T follicular helper cell (primary cell): ENCODE results near the gene HELZ2.

Source experiments
- DNase-seq: peaks from one replicate; pipeline ENCODE4 v3.0.0-alpha.2; 2020; ENCODE audit warnings: low read depth

Gene HELZ2

DNA sequence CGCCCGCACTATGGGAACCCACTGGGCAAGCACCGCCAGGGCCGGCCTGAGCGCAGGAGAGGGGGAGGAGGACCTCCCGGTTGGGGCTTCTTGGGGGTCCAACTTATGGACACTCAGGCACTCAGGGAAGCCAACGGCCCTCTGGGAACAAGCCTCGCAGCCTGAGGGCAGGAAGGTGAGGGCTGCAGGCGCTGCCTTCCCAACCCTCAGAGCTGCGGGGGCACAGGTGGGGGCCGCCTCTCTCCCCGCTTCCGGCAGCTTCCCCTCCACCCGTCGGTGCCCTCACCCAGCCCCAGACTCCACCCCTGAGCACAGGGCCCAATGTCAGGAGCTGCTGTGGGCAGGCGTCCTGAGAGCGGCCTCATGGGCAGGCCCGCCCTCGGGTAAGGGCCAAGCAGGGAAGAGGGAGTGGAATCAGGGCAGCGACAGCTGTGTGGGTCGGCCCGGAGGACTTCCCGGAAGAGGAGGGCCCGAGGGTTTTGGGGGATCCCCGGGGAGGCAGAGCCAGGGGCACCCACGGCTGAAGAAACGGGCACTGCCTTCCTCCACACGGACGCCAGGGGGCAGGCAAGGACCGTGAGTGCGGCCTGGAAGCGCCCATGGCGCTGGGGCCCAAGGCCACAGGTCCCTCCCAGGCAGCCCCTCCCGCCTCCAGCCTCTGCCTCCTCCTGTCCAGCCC is 36.4 kb downstream of the HELZ2 start:
- peak; percentile 83 for DNase-seq

DNA sequence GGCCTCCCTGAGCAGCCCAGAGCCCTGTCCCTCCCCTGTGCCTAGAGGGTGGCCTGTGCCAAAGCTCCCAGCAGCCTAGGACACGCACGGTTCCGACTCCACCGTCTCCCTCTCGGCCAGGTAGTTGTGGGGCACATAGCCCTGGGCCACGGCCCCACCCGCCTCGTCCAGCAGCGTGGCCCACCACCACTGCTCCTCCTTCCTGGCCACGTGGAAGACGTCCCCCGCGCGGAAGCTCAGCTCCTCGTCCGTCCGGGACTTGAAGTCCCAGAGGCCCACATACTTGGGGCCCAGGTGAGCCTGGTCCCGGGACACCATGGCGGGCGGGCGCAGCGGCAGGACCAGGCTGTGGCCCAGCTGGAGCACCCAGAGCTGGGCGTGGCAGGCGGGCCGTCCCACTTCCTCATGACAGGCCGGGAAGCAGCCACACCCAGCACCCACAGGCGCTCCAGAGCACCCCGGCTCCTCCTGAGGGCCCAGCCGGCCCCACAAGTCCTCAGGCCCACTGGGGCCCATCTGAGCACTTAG is 37.0 kb downstream of the HELZ2 start, which contains the start of gene PTK6:
Gene PTK6, minus strand, starts transcription at position 380 of the 528 bp plus-strand sequence. Its CDS starts 62 bp downstream, at position 318.
- DNase-seq = no peak

DNA sequence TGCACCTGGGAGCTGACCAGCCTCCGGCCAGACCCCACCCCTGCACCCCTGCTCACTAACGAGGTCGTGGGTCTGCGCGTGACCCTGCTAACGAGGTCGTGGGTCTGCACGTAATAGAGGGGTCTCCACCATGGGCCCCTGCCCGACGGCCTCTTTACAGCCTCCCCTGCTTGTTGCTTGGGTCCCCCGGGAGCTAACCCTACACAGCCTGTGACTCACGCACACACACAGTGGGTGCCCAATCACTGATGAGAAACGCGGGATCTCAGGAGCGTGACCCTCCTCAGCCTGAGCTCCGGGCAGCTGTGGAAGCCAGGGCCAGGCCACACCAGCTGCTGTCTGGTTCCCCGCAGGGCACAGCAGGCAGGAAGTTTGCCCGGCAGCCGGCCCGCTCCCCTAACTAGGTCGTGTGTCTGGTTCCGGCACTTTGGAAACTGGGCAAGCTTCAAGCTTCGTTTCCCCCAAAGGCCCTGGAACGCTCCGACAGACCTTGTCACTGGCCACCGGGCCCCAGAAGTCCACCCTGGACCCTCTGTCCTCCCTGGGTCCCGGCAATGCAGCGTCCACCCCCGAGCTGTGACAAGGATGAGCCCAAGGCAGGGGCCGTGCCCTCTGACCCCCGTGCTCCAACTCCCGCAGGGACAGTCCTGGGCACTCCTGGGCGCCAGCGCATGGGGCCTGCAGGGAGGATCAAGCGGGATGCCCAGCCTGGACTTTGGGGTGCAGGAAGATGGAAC is 37.6 kb downstream of the HELZ2 start:
- DNase-seq = no peak

DNA sequence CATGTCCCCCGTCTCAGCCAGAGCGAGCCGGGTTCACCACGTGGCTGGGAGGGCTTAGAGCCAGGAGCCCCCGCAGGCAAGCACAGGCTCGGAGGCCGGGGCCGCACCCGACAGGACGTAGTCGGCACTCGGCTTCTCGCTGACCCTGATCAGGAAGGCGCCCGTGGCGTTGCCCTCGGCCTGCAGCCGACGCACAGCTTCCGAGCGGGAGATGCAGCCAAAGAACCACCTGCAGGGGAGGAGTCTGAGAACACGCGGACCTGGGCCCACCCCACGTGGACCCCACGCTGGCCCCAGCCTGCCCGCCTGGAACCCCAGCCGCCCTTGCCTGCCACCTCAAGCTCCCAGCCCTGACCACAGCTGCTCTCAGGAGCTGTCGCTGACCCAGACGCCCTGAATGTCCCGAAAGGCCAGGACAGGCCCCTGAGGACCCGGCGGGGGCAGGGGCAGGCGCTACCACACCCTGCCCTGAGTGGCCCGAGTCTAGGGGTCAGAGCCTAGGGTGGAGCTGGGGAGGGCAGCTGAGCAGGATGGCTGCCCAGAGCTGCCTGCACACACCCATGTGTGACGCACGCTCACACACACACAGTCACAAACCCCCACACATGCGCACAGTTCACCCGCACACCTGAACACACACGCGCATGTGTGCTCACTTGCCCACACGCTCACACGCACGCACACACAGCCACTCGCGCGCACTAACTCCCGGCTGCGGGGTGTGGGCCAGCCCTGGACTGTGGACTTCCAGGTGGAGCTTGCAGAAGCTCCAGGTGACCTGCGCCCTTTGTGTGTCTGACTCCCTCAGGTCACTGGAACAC is 39.0 kb downstream of the HELZ2 start:
- DNase-seq = no peak

DNA sequence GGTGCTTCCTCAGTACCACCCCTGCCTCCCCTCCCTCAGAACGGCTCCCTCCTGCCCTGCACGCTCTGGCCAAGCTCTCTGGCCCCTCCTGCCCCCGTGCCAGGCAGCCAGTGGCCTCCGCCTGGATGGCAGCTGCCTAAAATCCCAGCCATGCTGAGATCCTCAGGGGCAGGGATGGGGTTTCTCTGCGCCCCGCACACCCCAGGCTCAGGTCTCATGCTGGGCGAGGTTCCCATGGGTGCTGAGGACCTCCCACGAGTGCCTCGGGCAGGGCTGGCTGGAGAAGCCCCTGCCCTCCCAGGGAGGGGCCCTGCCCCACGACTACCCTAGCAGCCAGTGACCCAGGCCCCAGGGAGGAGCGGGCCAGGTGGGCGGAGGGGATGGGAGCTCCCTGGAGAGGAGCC is 39.6 kb downstream of the HELZ2 start:
- DNase-seq = no peak

DNA sequence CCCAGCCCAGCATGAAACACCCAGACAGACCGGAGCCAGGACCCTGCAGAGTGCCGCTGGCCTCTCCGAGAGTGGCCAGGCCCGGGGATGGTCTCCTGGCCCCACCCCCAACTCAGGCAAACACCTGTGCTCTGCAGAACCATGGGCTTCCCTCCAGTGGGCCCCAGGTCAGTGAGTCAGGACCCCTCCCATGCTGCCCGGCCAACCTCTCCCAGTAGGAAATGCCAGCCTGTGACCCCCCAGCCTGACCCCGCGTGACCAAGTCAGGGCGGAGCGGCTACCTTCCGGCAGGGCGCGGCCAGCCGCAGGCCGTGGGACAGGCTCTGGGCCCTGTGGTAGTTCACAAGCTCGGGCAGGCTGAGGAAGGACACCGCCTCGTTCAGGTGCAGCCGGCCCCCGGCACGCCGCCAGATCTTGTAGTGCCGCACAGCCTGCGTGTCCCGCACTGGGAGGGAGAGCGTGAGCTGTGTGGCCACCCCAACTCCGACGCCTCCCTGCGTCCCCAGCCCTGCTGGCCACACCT is 40.1 kb downstream of the HELZ2 start:
- DNase-seq = no peak

DNA sequence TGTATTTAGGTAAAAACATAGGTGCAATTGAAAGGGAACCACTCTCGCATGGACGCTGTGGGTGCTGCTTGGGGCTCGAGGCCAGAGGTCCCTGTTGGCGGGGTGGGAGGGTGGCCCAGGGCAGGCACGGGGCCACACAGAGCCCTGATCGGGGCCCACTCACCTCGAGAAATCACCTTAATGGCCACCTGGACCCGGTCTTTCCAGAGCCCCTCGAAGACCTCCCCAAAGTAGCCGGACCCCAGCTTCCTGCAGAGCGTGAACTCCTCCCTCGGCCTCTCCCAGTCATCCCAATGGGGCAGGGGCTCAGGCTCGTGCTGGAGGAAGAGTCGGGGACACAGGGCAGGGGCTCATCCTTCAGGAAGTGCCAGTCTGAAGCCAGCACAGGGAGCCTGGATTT is 40.7 kb downstream of the HELZ2 start:
- DNase-seq = no peak

DNA sequence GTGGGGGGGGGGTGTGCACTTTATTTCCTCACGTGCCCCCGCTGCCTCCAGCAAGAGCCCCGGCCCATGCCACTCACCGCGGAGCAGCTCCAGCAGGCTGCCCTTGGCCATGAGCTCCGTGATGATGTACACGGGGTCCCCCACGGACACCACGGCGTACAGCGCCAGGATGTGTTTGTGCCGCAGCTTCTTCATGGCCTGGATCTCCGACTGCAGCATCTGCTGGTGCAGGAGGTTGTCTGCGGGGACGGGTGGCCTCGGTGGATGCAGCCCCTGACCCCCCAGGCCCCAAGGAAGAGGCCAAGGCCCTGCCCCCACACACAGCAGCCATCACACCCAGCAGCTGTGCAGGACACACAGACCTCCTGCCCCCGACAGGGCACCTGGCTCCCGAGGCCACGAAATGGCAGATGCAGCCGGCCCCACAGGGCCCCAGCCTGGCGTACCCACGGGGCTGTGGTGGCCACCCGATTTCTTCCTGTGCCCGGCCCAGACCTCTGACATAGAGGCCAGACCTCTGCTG is 41.5 kb downstream of the HELZ2 start:
- no peak for DNase-seq

DNA sequence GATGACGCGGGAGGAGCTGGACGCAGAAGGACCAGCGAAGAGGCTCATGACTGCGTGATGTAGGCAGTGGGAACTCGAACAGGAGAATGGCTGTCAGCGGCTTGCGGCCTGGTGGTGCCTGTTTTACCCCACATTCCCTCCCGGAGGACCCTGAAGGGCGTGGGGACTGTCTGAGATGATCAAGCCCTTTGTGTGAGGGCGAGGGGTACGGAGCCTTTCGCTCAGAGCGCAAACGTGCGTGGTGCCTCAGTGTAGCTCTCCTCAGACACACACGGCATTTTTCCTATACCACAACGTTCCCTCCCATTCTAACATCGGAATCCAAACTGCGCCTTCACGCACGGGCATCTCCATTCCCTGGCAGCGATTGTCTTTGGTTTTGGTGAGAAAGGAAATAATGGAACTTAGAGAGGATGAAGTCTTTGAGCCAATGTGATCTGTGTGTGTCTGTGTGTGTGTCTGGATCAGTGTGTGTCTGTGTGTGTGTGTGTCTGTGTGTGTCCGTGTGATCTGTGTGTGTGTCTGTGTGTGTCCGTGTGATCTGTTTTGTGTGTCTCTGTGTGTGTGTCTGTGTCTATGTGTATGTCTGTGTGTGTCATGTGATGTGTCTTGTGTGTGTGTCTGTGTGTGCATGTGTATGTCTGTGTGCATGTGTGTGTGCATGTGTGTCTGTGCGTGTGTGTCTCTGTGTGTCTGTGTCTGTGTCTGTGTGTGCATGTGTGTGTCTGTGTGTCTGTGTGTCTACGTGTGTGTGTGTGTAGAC is 42.2 kb downstream of the HELZ2 start:
- DNase-seq = no peak

DNA sequence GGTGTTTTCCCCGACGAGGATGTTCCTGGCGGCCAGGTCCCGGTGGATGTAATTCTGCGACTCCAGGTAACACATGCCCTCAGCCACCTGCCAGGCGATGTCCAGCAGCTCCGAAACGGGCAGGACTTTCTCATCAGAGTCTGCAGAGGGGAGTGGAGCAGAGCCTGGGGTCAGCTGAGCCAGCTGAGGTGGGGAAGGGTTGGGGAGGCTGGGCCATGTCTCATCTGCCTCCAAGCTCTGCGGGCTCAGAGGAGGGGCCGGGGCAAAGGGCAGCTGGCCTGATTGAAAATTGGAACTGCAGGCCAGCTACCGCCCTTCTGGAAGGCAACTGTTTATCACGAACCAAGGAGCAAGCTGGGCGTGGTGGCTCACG is 43.3 kb downstream of the HELZ2 start:
- no peak for DNase-seq

DNA sequence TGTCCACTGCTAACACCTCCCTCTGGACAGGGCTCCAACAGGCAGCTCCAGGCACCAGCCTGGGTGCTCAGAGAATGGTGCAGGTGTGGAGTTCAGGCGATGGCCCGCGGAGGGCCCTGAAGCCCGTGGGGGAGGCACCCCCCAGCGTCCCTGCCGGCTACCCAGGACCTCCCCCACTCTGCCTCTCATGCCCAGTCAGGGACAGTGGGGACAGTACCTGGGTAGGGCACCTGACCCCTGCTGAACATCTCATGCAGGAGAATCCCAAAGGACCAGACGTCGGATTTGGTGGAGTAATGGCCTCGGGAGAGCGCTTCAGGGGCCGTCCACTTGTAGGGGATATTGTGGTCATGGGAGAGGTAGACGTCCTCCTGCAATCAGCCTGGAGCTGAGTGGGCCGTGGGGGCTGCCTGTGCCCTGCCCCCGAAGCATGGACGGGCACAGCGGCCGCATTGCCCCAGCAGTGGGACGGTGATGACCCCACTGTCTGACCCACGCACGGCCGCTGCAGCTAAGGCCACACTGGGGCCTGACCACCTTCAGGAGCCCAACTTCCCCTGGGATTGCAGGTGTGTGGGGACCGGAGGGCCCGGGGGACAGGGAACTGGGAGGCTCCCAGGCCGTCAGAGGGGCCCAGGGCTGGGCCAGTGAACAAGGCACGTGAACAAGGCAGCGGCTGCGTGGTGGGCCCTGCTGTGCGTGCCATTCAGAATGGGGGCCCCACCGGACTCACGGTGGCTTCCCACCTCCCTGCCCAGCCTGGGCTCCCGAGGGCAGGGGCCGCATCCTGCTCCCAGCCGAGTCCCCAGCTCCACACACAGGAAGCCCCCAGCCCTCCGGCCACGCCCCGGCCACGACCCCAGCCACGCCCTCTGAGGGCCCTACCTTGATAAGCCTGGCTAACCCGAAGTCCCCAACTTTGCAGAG is 43.9 kb downstream of the HELZ2 start:
- no peak for DNase-seq

DNA sequence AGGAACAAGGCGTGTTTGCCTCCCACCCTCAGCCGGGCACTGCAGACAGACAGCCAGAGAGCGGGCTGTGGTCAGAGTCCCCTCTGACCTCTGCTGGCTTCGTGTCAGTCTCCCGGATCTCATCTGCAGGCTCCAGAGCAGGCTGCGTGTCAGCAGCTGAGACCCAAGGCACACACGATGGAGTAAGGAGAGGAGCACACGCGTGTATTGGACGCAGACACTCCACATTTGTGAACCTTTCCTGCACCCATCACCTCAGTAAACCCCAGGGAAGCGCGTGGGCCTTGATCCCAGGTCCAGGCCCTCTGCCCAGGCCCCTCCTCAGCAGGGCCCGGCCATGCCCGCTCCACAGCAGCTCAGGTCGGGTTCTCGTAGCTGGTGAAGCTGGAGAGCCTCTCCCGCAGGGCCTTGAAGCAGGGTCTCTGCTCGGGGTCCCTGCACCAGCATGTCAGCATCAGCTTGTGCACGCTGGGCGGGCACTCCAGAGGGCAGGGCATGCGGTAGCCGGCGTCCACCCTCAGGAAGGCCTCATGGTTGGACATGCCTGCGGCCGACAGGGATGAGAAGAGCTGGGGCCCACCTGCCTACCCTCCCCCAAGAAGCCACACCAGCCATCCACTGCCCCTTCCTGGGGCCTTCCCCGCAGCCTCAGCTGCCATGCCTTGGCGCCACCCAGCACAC is 44.7 kb downstream of the HELZ2 start:
- no peak for DNase-seq

DNA sequence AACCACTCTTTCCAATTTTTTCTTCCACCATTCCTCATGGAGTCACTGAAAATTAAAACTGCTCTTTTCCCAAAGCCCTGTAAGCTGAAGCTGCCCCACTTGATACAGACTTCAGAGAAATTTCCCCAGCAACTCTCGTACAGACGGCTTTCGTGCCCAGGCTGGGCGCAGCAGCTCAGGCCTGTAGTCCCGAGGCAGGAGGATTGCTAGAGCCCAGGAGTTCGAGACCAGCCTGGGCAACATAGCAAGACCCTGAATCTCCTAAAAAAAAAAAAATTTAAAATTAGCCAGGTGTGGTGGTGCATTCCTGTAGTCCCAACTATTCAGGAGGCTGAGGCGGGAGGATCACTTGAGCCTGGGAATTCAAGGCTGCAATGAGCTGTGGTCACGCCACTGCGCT is 46.9 kb downstream of the HELZ2 start:
- DNase-seq = no peak

DNA sequence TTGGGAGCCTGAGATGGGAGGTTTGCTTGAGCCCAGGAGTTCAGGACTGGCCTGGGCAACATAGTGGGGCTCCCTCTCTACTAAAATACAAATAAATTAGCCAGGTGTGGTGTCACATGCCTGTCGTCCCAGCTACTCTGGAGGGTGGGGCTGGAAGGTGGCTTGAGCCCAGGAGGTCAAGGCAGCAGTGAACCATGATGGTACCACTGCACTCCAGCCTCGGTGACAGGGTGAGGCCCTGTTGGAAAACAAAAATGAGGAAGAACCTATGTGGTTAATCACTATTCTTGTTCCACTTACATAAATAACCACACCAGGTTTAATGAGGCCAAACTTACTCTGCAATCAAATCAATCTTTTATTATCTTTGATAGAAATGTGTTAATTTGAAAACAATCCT is 48.1 kb downstream of the HELZ2 start:
- no peak for DNase-seq

DNA sequence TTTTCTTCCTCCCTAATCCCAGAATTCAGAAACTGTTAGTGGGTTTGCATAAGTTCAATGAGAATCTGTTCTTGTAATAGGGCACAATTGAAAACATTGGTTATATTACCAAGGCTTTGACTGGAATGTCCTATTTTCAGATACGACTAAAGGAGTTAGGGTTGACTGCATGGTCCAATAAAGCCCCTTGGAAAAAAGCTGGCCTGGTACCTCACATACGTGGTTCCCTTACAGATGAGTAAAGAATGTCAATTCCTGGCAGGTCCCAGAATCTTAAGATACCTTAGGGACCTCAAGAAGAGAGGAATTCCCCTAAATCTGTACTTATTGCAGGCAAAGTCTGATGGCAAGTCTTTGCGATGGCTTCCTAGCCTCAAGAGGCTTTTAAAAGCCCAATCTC is 48.9 kb downstream of the HELZ2 start:
- DNase-seq = no peak
